HEK293 (cell line): Measurements from ENCODE around the gene NPDC1.
A peak's percentile ranks its signal among the peaks of the same experiment; 100 is the strongest.

Experiments
- CTCF ChIA-PET: fragments of 350-600 bp; formaldehyde crosslinking; extraction: SDS; loops from one replicate; lab custom pipeline; 2021; ENCODE audit warnings: antibody characterized with exemption; lab: Yijun Ruan, JAX
- POLR2A ChIA-PET: fragments of 300-600 bp; formaldehyde crosslinking; extraction: SDS; loops from one replicate; lab custom pipeline; 2020; ENCODE audit warnings: antibody characterized with exemption, inconsistent platforms; lab: Yijun Ruan, JAX
- H3K27ac ChIP-seq: fragments of 200-500 bp; sonication (Bioruptor generic); 2 replicates; pipeline ENCODE4 v1.5.1; 2014; ENCODE audit warnings: low read depth, low read length, control low read depth, inconsistent platforms; ENCODE audit errors: extremely low read depth
- H3K36me3 ChIP-seq, 2 experiments: fragments of 200-500 bp in 1 of 2; sonication (Bioruptor generic) in 1 of 2; 1 replicate in 1 of 2; 2 replicates in 1 of 2; pipeline ENCODE4 v1.5.1; 2014 to 2017; ENCODE audit warnings: inconsistent platforms in 2 of 2, low read length in 2 of 2; ENCODE audit not compliant: control insufficient read depth in 2 of 2, insufficient read depth in 1 of 2
- H3K4me1 ChIP-seq: fragments of 200-500 bp; sonication (Bioruptor generic); 2 replicates; pipeline ENCODE4 v1.5.1; 2014; ENCODE audit warnings: mild to moderate bottlenecking, low read length, inconsistent platforms; ENCODE audit not compliant: control insufficient read depth, insufficient read depth
- H3K4me3 ChIP-seq: 2 replicates; pipeline ENCODE4 v1.5.1; 2011; ENCODE audit warnings: low read depth, mild to moderate bottlenecking, control low read depth, low read length, moderate library complexity
- H3K9me3 ChIP-seq: fragments of 200-500 bp; sonication (Bioruptor generic); 2 replicates; pipeline ENCODE4 v1.5.1; 2014; ENCODE audit warnings: low read depth, low read length, inconsistent platforms; ENCODE audit not compliant: control insufficient read depth, insufficient read depth
- EGR2 ChIP-seq: fragments of 450-650 bp; formaldehyde crosslinking; IDR thresholded peaks from 2 replicates; pipeline ENCODE4 v1.5.1; 2016; ENCODE audit warnings: low read depth, missing biosample characterization, missing genetic modification characterization
- KLF8 ChIP-seq: fragments of 450-650 bp; formaldehyde crosslinking; IDR thresholded peaks from 2 replicates; pipeline ENCODE4 v1.5.1; 2016; ENCODE audit warnings: missing biosample characterization, missing genetic modification characterization
- MEIS1 ChIP-seq: sonication (generic); formaldehyde crosslinking; IDR thresholded peaks from 2 replicates; pipeline ENCODE4 v1.8.1; 2022; ENCODE audit warnings: missing genetic modification reagents, mild to moderate bottlenecking, borderline replicate concordance
- YY1 ChIP-seq: fragments of 450-650 bp; formaldehyde crosslinking; IDR thresholded peaks from 2 replicates; pipeline ENCODE4 v1.5.1; 2018; ENCODE audit warnings: missing biosample characterization, missing genetic modification characterization
- ZBTB20 ChIP-seq: fragments of 450-650 bp; formaldehyde crosslinking; IDR thresholded peaks from 2 replicates; pipeline ENCODE4 v1.5.1; 2016; ENCODE audit warnings: missing biosample characterization, missing genetic modification characterization
- ZBTB8A ChIP-seq: fragments of 450-650 bp; formaldehyde crosslinking; IDR thresholded peaks from 2 replicates; pipeline ENCODE4 v1.5.1; 2016; ENCODE audit warnings: missing biosample characterization, missing genetic modification characterization
- ZFHX2 ChIP-seq: fragments of 450-650 bp; formaldehyde crosslinking; conservative IDR thresholded peaks from 2 replicates; pipeline ENCODE4 v1.5.1; 2016; ENCODE audit warnings: missing biosample characterization, missing genetic modification characterization
- ZNF112 ChIP-seq: fragments of 450-650 bp; formaldehyde crosslinking; IDR thresholded peaks from 2 replicates; pipeline ENCODE4 v1.5.0; 2017; ENCODE audit warnings: missing biosample characterization, missing genetic modification characterization
- ZNF121 ChIP-seq: fragments of 450-650 bp; formaldehyde crosslinking; IDR thresholded peaks from 2 replicates; pipeline ENCODE4 v1.5.1; 2016; ENCODE audit warnings: missing biosample characterization, missing genetic modification characterization
- ZNF132 ChIP-seq: fragments of 450-650 bp; formaldehyde crosslinking; IDR thresholded peaks from 2 replicates; pipeline ENCODE4 v1.5.1; 2017; ENCODE audit warnings: missing biosample characterization, missing genetic modification characterization, borderline replicate concordance
- ZNF16 ChIP-seq: fragments of 450-650 bp; formaldehyde crosslinking; IDR thresholded peaks from 2 replicates; pipeline ENCODE4 v1.5.1; 2016; ENCODE audit warnings: low read depth, missing biosample characterization, missing genetic modification characterization
- ZNF248 ChIP-seq: fragments of 450-650 bp; formaldehyde crosslinking; IDR thresholded peaks from 2 replicates; pipeline ENCODE4 v1.5.1; 2017; ENCODE audit warnings: missing biosample characterization, missing genetic modification characterization
- ZNF302 ChIP-seq: fragments of 450-650 bp; formaldehyde crosslinking; IDR thresholded peaks from 2 replicates; pipeline ENCODE4 v1.5.1; 2016; ENCODE audit warnings: missing biosample characterization, missing genetic modification characterization, low read depth
- ZNF324 ChIP-seq: fragments of 450-650 bp; formaldehyde crosslinking; IDR thresholded peaks from 2 replicates; pipeline ENCODE4 v1.5.1; 2016; ENCODE audit warnings: missing biosample characterization, missing genetic modification characterization
- ZNF394 ChIP-seq: fragments of 450-650 bp; formaldehyde crosslinking; IDR thresholded peaks from 2 replicates; pipeline ENCODE4 v1.5.1; 2016; ENCODE audit warnings: missing biosample characterization, missing genetic modification characterization, mild to moderate bottlenecking, moderate library complexity, borderline replicate concordance
- ZNF433 ChIP-seq: fragments of 450-650 bp; formaldehyde crosslinking; IDR thresholded peaks from 2 replicates; pipeline ENCODE4 v1.5.1; 2016; ENCODE audit warnings: missing biosample characterization, missing genetic modification characterization, low read depth
- ZNF514 ChIP-seq: fragments of 450-650 bp; formaldehyde crosslinking; IDR thresholded peaks from 2 replicates; pipeline ENCODE4 v1.5.1; 2016; ENCODE audit warnings: missing biosample characterization, missing genetic modification characterization
- ZNF600 ChIP-seq: fragments of 450-650 bp; formaldehyde crosslinking; IDR thresholded peaks from 2 replicates; pipeline ENCODE4 v1.5.1; 2016; ENCODE audit warnings: missing biosample characterization, missing genetic modification characterization
- ZNF624 ChIP-seq: fragments of 450-650 bp; formaldehyde crosslinking; IDR thresholded peaks from 2 replicates; pipeline ENCODE4 v1.5.1; 2017; ENCODE audit warnings: missing biosample characterization, missing genetic modification characterization
- ZNF626 ChIP-seq: fragments of 450-650 bp; sonication (Bioruptor Pico); formaldehyde crosslinking; IDR thresholded peaks from 2 replicates; pipeline ENCODE4 v1.5.1; 2018; ENCODE audit warnings: missing biosample characterization, missing genetic modification characterization, inconsistent platforms
- ZNF639 ChIP-seq: fragments of 450-650 bp; formaldehyde crosslinking; IDR thresholded peaks from 2 replicates; pipeline ENCODE4 v1.5.1; 2016; ENCODE audit warnings: missing biosample characterization, missing genetic modification characterization
- ZNF677 ChIP-seq: fragments of 450-650 bp; IDR thresholded peaks from 2 replicates; pipeline ENCODE4 v1.5.0; 2018; ENCODE audit warnings: missing biosample characterization, mild to moderate bottlenecking, missing genetic modification characterization, moderate library complexity
- TF ChIP-seq, protein P1 (sequence below): fragments of 450-650 bp; formaldehyde crosslinking; IDR thresholded peaks from 2 replicates; pipeline ENCODE4 v1.5.1; 2016; ENCODE audit warnings: missing biosample characterization, missing genetic modification characterization
- TF ChIP-seq, protein P2 (sequence below): fragments of 450-650 bp; formaldehyde crosslinking; IDR thresholded peaks from 2 replicates; pipeline ENCODE4 v1.5.1; 2016; ENCODE audit warnings: missing biosample characterization, missing genetic modification characterization
- TF ChIP-seq, protein P3 (sequence below): fragments of 450-650 bp; formaldehyde crosslinking; optimal IDR thresholded peaks from 2 replicates; pipeline ENCODE3; 2016; ENCODE audit warnings: missing biosample characterization, mild to moderate bottlenecking, missing genetic modification characterization
- TF ChIP-seq, protein P4 (sequence below): fragments of 450-650 bp; formaldehyde crosslinking; IDR thresholded peaks from 2 replicates; pipeline ENCODE4 v1.5.1; 2016; ENCODE audit warnings: missing biosample characterization, missing genetic modification characterization

Gene NPDC1

GRCh38 chr9:137064880-137065164 lies 18.8 kb upstream of the NPDC1 start:
- no peak overlapping the region for H3K27ac ChIP-seq
- no peak overlapping the region for H3K4me3 ChIP-seq
- CTCF ChIA-PET: interaction anchor here (0.6 to 11.3 kb wide), 16 partner anchors 8 to 335 kb away, joined by 3 to 237 read pairs (median 12); partner anchors contain the start of genes ABCA2, ENTPD2, MAN1B1 and NPDC1
- H3K36me3 ChIP-seq: peaks cover 0 to 17% of the 10 kb centered on the region in 2 experiments; a peak in 1 of 3 replicates
- peaks cover 6% of the 10 kb centered on the region; the same call in 1 of the 2 replicates for H3K4me1 ChIP-seq
- no peaks in the 10 kb centered on the region for H3K9me3 ChIP-seq
- POLR2A ChIA-PET: interaction anchor here (9.1 kb wide), 1 partner anchor 19 kb away, joined by 137 read pairs; the partner anchor contains the start of gene MAN1B1
- TF ChIP-seq ZNF121 (tag by site-specific recombination) (no peak), ZNF248 (no peak), ZNF16 (tag by site-specific recombination) (no peak), ZNF302 (tag by site-specific recombination) (no peak), ZNF677 (no peak), ZNF112 (tag by site-specific recombination) (no peak), EGR2 (tag by site-specific recombination) (0 out of 2 replicates have a peak, but pooled peaks have one; percentile 56), MEIS1 (CRISPR knock-in tag) (no peak), ZNF624 (tag by site-specific recombination) (no peak), ZFHX2 (peak; percentile 52; the same call in 1 of the 2 replicates)
- TF ChIP-seq, protein P1, sequence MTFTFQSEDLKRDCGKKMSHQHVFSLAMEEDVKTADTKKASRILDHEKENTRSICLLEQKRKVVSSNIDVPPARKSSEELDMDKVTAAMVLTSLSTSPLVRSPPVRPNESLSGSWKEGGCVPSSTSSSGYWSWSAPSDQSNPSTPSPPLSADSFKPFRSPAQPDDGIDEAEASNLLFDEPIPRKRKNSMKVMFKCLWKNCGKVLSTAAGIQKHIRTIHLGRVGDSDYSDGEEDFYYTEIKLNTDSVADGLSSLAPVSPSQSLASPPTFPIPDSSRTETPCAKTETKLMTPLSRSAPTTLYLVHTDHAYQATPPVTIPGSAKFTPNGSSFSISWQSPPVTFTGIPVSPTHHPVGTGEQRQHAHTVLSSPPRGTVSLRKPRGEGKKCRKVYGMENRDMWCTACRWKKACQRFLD (tag by site-specific recombination): no peak
- TF ChIP-seq, protein P2, sequence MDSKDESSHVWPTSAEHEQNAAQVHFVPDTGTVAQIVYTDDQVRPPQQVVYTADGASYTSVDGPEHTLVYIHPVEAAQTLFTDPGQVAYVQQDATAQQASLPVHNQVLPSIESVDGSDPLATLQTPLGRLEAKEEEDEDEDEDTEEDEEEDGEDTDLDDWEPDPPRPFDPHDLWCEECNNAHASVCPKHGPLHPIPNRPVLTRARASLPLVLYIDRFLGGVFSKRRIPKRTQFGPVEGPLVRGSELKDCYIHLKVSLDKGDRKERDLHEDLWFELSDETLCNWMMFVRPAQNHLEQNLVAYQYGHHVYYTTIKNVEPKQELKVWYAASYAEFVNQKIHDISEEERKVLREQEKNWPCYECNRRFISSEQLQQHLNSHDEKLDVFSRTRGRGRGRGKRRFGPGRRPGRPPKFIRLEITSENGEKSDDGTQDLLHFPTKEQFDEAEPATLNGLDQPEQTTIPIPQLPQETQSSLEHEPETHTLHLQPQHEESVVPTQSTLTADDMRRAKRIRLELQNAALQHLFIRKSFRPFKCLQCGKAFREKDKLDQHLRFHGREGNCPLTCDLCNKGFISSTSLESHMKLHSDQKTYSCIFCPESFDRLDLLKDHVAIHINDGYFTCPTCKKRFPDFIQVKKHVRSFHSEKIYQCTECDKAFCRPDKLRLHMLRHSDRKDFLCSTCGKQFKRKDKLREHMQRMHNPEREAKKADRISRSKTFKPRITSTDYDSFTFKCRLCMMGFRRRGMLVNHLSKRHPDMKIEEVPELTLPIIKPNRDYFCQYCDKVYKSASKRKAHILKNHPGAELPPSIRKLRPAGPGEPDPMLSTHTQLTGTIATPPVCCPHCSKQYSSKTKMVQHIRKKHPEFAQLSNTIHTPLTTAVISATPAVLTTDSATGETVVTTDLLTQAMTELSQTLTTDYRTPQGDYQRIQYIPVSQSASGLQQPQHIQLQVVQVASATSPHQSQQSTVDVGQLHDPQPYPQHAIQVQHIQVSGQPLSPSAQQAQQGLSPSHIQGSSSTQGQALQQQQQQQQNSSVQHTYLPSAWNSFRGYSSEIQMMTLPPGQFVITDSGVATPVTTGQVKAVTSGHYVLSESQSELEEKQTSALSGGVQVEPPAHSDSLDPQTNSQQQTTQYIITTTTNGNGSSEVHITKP (tag by site-specific recombination): no peak

DNA sequence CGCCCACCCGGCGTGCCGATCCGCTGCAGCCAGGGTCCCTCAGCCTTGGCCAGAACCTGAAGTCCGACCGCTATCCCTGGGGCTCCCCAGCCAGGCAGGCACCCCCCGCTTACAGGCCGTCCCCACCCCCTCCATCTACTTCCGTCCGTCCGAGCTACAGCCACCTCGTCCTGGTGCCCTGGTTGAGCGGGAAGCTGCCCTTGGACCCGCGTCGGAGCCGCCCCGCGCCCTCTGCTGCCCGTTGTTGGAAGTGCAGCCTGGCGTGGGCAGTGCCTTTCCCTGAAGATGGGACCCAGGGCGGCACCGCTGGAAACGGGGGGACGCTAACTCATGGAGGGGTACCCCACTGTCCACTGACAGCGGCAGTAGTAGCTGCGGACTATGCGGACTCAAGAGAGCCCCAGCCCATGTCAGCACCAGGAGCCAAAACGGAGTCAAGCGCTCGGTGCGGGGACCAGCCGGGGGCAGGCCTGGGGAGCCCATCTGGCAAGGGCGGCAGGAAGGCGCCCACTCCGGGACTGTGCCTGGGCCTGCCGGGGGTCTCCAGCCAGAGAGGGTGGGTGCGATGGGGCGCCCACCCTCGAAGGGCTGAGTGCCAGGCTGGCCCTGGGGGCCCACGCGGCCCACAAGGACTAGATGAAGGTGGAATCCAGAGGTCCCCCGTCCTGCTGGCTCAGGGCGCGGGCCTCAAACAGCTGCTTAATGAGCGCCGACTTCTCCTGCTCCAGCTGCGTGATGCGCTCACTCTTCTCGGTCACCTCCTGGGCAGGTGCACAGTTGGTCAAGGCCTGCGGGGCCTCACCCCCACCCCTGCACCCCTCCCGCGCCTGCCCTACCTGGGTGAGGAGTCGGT lies 18.3 kb upstream of the NPDC1 start:
- no peak overlapping the region for H3K4me3 ChIP-seq
- no peaks in the 10 kb centered on the region for H3K9me3 ChIP-seq
- H3K27ac ChIP-seq: no peak overlapping the region
- peaks cover 0 to 17% of the 10 kb centered on the region in 2 experiments; a peak in 1 of 3 replicates for H3K36me3 ChIP-seq
- peaks cover 3% of the 10 kb centered on the region; the same call in 1 of the 2 replicates for H3K4me1 ChIP-seq
- CTCF ChIA-PET: interaction anchor here (0.6 to 11.3 kb wide), 27 partner anchors 8 to 339 kb away, joined by 3 to 237 read pairs (median 4); partner anchors contain the start of genes ABCA2, ENTPD2, MAN1B1 and NPDC1
- POLR2A ChIA-PET: interaction anchor here (0.6 to 1.5 kb wide), 9 partner anchors 12 to 264 kb away, joined by 3 to 9 read pairs (median 4); partner anchors contain the start of genes MAN1B1, NPDC1, TUBB4B and UAP1L1
- TF ChIP-seq, protein P3, sequence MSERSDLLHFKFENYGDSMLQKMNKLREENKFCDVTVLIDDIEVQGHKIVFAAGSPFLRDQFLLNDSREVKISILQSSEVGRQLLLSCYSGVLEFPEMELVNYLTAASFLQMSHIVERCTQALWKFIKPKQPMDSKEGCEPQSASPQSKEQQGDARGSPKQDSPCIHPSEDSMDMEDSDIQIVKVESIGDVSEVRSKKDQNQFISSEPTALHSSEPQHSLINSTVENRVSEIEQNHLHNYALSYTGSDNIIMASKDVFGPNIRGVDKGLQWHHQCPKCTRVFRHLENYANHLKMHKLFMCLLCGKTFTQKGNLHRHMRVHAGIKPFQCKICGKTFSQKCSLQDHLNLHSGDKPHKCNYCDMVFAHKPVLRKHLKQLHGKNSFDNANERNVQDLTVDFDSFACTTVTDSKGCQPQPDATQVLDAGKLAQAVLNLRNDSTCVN (tag by site-specific recombination): peak; percentile 27
- no peak for TF ChIP-seq ZNF639 (tag by site-specific recombination)
- no peak for TF ChIP-seq ZNF394 (tag by site-specific recombination)
- peak; percentile 73 for TF ChIP-seq ZNF600 (tag by site-specific recombination)
- TF ChIP-seq ZNF626 (tag by site-specific recombination): no peak
- no peak for TF ChIP-seq YY1 (tag by site-specific recombination)
- TF ChIP-seq ZNF433: no peak
- TF ChIP-seq KLF8: no peak
- no peak for TF ChIP-seq ZBTB8A (tag by site-specific recombination)
- TF ChIP-seq ZNF132 (tag by site-specific recombination): no peak
- no peak for TF ChIP-seq ZBTB20 (tag by site-specific recombination)
- no peak for TF ChIP-seq ZNF514 (tag by site-specific recombination)
- no peak for TF ChIP-seq ZNF324 (tag by site-specific recombination)
- TF ChIP-seq, protein P4, sequence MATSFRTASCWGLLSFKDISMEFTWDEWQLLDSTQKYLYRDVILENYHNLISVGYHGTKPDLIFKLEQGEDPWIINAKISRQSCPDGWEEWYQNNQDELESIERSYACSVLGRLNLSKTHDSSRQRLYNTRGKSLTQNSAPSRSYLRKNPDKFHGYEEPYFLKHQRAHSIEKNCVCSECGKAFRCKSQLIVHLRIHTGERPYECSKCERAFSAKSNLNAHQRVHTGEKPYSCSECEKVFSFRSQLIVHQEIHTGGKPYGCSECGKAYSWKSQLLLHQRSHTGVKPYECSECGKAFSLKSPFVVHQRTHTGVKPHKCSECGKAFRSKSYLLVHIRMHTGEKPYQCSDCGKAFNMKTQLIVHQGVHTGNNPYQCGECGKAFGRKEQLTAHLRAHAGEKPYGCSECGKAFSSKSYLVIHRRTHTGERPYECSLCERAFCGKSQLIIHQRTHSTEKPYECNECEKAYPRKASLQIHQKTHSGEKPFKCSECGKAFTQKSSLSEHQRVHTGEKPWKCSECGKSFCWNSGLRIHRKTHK (tag by site-specific recombination): no peak
